ENCODE data around the gene KRTAP1-5.
"Not testable (repeated sequence)": the region's sequence is repeated elsewhere in the genome, so short reads cannot be mapped to it uniquely, and the experiment has no call there.

Gene KRTAP1-5, protein sequence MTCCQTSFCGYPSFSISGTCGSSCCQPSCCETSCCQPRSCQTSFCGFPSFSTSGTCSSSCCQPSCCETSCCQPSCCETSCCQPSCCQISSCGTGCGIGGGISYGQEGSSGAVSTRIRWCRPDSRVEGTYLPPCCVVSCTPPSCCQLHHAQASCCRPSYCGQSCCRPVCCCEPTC

DNA sequence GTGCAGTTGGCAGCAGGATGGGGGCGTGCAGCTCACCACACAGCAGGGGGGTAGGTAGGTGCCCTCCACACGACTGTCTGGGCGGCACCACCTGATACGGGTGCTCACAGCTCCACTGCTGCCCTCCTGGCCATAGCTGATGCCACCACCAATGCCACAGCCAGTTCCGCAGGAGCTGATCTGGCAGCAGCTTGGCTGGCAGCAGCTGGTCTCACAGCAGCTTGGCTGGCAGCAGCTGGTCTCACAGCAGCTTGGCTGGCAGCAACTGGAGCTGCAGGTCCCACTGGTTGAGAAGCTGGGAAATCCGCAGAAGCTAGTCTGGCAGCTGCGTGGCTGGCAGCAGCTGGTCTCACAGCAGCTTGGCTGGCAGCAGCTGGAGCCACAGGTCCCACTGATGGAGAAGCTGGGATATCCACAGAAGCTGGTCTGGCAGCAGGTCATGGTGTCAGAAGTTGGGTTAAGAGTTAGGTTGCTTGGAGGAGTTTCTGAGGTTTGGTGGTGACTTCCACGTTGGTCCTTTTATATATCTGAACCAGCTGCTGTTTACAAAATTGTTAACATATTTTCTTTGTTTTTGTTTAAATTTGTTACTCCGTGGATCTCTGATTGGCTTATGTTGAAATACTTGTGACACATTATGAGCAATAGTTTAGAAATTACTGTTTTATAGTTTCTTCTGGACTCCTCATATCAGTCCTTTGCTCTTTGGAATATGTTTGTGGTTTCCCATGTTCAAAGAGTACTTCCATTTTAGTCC, at the start of gene KRTAP1-5:
Gene KRTAP1-5, minus strand, starts transcription at position 494 of the 757 bp plus-strand sequence. Its CDS starts 53 bp downstream, at position 441.
- peak; percentile 91 for DNase-seq (ENCODE audit: low read depth)

DNA sequence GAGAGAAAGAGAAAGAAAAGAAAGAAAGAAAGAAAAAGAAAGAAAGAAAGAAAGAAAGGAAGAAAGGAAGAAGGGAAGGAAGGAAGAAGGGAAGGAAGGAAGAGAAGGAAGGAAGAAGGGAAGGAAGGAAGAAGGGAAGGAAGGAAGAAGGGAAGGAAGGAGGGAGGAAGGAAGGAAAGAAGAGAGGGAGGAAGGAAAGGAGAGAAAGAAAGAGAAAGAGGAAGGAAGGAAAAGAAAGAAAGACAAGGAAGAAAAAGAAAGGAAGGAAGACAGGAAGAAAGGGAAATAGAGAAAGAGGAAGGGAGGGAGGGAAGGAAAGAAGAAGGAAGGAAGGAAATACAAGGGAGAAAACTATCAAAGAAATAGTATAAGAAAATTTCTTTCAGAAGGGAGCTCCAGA, 49.8 kb upstream of the KRTAP1-5 start:
- DNase-seq (ENCODE audit: low read depth): no peak

DNA sequence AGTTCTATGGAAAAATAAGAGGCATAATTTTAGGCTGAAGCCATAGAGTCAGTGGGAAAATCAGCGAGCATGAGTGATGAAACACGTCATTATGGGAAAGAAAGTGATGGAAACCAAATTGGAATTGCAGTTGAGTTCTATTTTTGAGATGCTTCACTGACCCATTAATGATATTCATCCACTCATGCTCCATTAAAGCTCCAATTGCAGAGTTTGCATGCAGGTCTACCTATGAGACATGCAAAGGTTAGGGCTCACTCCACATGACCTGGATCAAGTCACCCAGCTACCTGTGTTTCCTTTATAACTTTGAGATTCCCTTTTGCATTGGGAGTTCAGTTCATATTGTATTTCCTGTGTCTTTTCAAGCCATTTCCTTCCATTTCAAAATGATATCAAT, 46.7 kb upstream of the KRTAP1-5 start:
- no peak for DNase-seq (ENCODE audit: low read depth)

DNA sequence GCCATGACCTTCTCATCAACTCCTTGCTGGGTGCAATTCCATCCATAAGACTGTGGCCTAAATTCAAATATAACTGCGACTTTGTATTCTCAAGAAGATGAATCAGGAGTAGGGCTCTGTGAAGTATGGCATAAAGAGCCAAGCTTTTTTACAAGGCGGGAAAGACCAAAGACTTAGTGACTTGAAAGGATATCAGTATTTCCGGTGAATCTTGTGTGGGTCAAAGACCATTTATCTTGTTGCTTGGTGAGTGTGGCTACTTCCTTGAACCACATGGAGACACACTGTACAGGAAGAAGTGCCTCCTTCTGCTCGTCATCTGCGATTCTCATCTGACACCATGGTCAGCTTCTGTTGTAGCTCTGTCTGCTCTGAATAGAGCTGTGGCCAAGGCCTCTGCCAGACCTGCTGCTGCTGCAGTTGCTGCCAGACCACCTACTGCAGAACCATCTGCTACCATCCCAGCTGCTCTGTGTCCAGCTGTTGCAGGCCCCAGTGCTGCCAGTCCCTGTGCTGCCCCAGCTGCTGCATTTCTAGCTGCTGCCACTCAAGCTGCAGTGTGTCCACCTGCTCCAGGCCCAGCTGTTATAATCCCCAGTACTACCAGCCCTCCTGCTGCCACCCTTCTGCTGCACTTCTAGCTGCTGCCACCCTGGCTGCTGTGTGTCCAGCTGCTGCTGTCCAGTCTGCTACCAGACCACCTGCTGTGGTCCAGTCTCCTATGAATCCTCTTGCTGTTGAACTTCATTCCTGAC, 44.8 kb upstream of the KRTAP1-5 start:
- no peak for DNase-seq (ENCODE audit: low read depth)

DNA sequence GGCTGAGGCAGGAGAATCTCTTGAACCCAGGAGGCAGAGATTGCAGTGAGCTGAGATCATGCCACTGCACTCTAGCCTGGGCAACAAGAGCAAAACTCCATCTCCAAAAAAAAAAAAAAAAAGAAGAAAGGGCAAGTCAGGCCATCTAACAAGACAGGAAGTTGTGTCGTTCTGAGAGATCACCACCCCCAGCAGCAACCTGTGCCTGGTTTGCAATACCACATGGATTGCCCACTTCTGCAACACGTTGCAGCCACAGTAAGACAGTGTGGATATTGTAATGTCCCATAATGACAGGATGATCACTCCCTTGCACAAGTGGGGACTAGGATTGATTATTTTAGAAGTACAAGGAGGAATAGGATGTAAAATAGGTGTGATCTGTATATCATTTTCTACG, 42.0 kb upstream of the KRTAP1-5 start:
- no peak for DNase-seq (ENCODE audit: low read depth)

DNA sequence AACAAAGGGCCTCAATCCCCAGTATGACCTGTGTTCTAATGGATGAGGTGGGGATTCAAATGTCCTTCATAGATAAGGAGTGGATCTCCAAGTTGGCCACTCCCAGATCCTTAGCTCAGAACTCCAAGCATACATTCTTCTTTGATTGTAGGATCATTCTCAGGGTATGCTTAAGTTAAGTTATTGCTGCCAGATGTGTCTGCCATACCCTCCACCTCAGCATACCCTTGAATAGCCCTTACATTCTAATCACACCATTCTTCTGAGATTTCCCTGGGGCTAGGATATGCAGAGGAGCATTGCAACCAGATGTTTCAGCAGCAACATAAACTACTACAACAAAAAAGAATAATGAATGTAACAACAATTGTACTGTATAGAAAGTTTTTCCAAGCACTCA, 40.3 kb upstream of the KRTAP1-5 start:
- no peak for DNase-seq (ENCODE audit: low read depth)

DNA sequence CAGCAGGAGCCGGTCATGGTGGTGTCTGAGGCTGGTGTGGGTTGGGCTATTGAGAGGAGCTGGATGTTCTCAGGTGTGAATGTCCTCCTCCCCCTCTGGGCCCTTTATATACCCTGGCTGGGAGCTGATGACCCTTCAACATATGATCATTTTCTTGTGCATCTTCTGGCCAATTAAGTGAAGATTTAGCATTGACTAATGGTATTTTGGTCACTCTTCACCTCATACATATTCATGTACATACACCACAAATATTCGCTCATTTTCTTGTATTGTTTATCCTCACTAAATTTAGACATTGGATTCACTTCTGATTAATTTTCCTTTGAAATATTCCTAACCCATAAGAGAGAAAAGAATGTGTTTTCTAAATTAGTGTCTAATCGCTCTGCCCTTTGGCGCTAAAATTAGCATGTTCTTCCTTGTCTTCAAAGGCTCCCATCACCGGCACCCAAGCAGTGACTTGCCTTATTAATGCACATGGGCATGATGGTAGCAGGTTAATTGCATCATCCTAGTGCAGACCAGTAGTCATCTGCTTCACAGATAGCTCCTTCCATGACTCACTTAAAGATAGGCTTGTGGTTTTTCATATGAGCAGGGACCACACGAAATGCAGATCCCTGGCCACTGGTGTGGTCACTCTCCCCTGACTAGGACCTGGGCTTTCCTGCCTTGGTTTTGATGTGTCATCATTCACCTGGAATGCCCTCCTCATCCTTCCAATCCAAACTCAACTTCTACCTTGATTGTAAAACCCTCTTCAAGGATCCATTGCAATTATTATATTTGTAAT, 39.0 kb upstream of the KRTAP1-5 start, which contains the start of gene KRTAP2-4:
Gene KRTAP2-4, minus strand, starts transcription at position 51 of the 796 bp plus-strand sequence. Its CDS starts 34 bp downstream, at position 17.
- peak; percentile 97 for DNase-seq (ENCODE audit: low read depth)

DNA sequence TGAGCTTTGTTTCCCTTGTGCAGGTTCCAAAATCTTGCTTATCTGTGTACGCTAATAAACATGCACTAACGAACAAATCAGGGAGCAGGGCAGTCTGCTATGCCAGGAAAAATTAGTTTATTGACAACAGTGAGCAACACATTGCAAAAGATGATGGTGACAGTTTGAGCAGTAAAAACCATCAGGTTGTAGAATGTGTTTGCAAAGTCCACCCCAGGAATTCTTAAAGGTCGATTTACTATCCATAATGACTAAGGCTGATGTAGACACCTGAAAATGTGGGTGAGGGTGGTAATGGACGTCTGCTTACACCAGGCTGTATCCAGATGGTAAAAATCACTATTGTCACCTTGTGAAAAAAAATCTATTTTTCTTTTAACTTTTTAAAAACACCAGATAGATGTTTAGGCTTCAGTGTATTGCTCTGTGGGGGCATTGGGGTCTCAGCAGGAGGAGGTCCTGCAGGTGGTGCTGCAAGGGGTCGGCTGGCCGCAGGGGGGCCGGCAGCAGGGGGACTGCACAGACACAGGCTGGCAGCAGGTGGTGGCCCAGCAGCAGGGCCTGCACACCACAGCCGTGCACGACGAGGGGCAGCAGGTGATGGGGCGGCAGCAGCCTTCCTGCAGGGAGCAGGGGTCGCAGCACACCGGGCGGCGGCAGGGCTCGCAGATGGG, 38.1 kb upstream of the KRTAP1-5 start:
- DNase-seq (ENCODE audit: low read depth): not testable (repeated sequence)

DNA sequence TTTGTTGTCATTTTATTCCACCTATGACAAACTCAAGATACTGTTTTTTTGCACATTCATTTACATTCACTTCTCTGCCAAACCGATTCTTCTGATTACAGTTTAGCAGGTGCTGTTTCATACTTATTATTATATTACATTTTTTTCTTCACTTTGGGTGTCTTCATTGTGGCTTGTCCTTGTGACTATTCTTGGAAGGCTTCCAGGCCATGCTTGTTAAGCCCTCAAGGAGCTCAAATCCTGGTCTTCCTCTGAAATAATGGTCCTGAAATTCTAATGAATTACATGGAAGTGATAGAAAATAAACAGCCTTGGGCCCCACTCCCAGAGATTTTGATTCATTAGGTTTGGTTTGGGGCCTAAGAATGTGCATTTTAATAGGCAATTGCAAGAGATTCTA, 37.3 kb upstream of the KRTAP1-5 start:
- DNase-seq (ENCODE audit: low read depth): no peak

DNA sequence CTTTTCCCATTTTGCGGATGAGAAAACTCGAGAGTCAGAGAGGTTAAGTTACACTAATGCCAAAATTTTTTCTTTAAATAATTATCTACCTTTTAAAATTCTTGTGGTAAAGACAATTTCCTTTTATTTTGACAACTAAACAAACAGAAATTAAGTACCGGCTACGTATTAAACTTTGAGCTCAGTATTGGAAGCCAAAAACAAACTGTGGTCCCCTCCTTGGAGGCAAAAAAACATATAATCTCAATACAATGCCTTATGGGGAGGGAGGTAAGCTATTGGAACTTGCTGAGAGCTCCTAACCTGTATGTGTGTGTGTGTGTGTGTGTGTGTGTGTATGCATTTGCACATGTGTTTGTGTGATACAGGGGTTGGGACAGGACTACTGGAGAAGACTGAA, 36.4 kb upstream of the KRTAP1-5 start:
- DNase-seq (ENCODE audit: low read depth): no peak

DNA sequence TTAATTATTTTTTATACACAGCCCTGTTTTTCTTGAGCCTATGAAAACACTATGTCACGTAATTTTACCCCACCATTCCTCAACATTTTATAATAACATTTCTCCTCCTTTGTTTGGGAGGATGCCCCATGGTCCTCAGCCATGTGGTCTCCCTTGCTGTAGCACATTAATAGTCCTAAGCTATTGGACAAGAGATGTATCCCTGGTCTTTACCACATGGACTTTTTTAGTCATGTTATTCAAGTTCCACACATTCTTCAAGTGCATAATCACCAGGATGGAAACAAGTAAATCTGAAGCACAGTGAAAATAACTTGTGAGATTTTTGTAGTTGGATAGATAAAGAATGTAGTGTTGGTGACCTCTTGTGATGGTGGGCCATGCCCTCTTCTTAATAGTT, 35.0 kb upstream of the KRTAP1-5 start:
- peak; percentile 98 for DNase-seq (ENCODE audit: low read depth)

DNA sequence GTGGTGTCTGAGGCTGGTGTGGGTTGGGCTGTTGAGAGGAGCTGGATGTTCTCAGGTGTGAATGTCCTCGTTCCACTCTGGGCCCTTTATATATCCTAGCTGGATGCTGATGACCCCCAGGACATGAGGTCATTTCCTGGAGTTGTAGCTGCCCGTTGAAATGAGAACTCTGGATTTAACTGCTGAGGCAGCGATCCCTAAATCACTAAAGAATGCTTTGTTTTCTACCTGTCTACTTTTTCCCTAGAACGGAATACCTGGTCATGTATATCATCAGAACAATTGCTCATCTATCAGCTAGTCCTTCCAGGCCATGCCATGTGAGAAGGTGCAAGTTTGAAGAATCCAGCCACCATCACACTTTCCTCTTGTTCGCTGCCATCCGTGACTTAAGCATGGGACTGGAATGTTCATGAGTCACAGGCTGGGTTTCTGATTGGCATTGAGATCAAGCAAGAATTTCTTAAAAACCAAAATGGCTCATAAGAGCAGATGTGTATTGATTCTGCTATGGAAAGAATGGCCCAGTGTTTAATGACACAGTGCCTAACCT, 33.1 kb upstream of the KRTAP1-5 start, which contains the start of gene KRTAP2-3:
Gene KRTAP2-3, minus strand, starts transcription at position 63 of the 553 bp plus-strand sequence. CDS start 64 bp downstream, outside the sequence.
- DNase-seq (ENCODE audit: low read depth): peak; percentile 99

DNA sequence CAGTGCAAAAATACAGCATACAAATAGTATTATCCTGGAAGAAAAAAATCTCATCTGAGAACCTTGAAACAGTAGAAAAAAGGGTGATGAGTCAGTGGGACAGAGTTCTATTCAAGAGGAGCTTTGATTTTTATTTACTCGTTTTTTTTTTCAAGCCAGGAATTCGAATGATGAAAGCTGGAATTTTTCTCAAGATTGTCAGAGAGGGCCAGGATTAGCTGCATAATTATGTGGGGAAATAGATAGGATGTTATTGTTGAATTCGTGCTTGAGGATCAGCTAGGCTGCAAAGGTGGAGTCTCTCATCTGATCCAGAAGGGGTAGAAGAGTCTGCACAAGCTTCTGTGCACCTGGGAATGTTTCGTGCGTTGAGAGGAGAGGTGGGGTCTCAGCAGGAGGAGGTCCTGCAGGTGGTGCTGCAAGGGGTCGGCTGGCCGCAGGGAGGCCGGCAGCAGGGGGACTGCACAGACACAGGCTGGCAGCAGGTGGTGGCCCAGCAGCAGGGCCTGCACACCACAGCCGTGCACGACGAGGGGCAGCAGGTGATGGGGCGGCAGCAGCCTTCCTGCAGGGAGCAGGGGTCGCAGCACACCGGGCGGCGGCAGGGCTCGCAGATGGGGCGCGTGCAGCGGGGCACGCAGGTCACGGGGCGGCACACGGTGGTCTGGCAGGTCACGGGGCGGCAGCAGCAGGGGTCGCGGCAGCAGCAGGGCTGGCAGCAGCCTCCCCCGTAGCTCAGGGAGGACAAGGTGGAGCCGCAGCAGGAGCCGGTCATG, 32.5 kb upstream of the KRTAP1-5 start:
- DNase-seq (ENCODE audit: low read depth): peak; percentile 96

DNA sequence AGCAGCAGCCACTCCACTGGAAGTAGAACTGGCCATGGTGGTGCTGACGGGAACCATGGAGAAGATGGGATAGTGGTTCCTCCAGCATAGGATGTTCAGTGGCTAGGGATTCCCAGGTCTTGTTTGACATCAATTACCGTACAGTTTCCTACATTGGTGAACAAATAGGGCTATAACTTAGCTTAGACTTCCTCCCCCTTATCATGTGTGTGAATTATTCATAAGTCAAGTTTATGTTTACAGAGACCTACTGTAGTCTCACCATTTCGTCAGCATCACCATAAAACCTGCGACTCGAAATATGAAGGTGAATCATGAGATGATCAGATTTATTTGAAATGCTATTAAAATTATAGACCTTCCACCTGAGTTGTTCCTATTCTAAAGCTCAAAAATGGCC, 31.7 kb upstream of the KRTAP1-5 start:
- DNase-seq (ENCODE audit: low read depth): peak; percentile 91

DNA sequence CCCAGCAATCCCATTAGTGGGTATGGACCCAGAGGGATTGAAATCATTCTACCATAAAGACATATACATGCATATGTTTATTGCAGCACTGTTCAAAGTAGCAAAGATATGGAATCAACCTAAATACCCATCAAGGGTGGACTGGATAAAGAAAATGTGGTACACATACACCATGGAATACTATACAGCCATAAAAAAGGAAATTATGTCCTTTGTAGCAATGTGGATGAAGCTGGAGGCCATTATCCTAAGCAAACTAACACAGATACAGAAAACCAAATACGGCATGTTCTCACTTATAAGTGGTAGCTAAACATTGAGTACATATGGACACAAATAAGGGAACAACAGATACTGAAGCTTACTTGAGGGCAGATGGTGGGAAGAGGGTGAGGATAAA, 30.5 kb upstream of the KRTAP1-5 start:
- DNase-seq (ENCODE audit: low read depth): no peak

DNA sequence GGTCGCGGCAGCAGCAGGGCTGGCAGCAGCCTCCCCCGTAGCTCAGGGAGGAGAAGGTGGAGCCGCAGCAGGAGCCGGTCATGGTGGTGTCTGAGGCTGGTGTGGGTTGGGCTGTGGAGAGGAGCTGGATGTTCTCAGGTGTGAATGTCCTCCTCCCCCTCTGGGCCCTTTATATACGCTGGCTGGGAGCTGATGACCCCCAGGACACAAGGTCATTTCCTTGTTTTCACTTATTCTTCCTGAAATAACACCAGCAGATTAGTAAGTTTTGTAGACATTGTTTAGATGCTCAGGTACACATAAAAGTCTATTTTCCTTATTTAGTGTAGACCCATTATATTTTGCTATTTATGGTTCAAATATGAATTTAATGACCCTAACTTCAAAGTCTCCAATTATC, 28.1 kb upstream of the KRTAP1-5 start, which contains the start of gene KRTAP2-2:
Gene KRTAP2-2, minus strand, starts transcription at position 101 of the 400 bp plus-strand sequence. Its CDS starts 19 bp downstream, at position 82.
- DNase-seq (ENCODE audit: low read depth): not testable (repeated sequence)

DNA sequence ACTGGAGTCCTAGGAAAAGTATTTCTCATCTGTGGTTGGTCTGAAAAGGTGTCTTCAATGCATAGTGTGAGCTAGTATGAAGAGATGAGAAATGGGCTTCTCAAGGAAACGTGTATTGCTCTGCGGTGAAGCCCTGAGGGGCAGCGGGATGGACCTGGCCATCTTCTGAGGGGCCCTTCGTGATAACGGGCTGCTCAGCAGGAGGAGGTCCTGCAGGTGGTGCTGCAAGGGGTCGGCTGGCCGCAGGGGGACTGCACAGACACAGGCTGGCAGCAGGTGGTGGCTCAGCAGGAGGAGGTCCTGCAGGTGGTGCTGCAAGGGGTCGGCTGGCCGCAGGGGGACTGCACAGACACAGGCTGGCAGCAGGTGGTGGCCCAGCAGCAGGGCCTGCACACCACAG, 27.5 kb upstream of the KRTAP1-5 start:
- DNase-seq (ENCODE audit: low read depth): not testable (repeated sequence)

DNA sequence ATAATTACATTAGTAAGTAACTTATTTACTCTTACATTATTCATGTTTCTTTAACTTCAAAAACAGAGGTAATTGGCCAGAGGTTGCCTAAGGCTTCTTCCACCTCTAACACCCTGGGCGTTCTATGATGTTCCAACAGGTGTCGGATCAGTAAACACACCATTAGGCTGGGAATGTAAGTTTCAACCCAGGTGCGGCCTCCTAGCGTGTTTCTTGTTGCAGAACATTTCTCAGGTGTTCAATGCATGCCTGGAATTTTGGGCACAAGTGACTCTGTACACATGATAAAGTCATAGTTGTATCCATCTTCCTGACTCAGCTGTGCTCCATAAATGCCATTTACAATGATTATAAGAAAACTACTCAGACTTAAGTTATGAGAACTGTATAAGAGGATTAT, 27.0 kb upstream of the KRTAP1-5 start:
- no peak for DNase-seq (ENCODE audit: low read depth)

DNA sequence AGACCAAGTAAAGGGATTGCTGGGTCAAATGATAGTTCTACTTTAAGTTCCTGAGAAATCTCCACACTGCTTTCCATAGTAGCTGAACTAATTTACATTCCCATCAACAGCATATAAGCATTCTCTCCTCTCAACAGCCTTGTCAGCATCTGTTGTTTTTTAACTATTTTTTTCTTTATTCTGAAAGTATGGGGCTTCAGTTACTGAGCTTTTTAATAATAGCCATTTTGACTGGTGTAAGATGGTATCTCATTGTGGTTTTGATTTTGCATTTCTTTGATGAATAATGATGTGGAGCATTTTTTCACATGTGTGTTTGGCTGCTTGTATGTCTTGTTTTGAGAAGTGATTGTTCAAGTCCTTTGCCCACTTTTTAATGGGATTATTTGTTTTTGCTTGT, 25.6 kb upstream of the KRTAP1-5 start:
- peak; percentile 62 for DNase-seq (ENCODE audit: low read depth)

DNA sequence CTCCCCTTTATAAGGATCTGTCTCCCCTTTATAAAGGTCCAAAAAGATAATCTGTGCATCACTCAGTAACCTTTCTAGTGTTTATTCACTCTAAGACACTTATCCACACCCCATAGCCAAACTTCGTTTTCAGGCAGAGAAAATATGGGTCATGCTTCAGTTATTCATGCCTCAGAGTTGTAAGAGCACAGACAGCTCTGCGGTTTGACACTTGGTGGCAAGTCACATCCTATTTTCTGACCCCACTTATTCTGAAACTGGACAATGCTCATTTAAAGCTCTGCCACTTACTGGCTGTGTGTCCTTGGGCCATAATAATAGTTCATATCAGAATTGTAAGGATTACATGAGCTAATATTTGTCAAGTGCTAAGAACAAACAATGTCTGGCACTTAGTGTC, 22.1 kb upstream of the KRTAP1-5 start:
- DNase-seq (ENCODE audit: low read depth): peak; percentile 97

All from ELR (cell line).